ENCODE data around the gene RICTOR.

RICTOR gene

DNA sequence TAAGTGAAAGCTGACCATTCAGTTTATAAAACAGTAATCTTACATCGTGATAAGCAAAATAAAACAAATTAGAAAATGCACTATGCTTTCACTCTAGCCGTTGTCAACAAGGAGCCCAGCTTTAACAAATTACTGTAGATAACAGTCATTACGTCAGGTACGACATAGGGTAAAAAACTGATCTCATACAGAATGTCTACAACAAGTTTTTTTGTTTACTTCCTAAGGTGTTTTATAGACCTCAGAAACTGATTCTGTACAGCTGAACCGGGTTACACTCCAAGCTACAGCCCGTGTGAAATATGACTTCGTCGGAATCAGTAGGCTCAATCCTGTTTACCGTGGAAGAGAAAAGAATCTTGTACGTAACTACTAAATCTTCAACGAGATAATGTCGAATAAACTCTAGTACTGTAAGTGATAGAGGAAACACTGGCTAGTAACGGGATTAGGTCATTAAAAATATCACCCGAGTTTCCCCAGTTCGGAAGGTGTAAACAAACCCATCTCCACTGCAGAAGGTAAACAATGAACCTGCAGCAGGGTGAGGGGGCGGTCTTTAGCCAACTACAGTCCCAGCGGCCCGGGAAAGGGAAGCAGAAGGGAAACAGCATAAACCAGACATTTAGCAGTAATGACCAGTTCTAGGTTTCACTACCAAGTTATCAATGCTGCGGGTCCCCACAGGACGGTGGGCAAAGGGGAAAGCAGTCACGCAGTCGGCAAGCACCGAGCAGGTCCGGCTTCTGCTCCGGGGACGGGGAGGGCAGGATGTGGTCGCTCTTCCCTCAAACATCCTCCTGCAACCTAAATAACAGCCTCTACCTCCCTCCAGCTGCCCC, 1.1 kb downstream of the RICTOR start:
- H3K9me3 ChIP-seq (ENCODE audit: insufficient read depth, low read depth, low read length) = no peaks in the 10 kb centered on the region
- H3K4me3 ChIP-seq (ENCODE audit: low read length) = peak overlapping the region; percentile 92
- H3K9ac ChIP-seq (ENCODE audit: low read depth, low read length) = peak overlapping the region; percentile 91
- peak overlapping the region; percentile 99; the same call in 1 of the 2 replicates for H3K27ac ChIP-seq (ENCODE audit: low read depth, low read length)
- 12% methylated on average over 23 of the region's 27 CpGs for WGBS
- no peaks in the 10 kb centered on the region for H3K36me3 ChIP-seq (ENCODE audit: insufficient read depth, low read length)
- peaks cover 26% of the 10 kb centered on the region for H3K4me1 ChIP-seq (ENCODE audit: insufficient read depth, low read length)
- H3K27me3 ChIP-seq (ENCODE audit: insufficient read depth, low read length) = no peaks in the 10 kb centered on the region

DNA sequence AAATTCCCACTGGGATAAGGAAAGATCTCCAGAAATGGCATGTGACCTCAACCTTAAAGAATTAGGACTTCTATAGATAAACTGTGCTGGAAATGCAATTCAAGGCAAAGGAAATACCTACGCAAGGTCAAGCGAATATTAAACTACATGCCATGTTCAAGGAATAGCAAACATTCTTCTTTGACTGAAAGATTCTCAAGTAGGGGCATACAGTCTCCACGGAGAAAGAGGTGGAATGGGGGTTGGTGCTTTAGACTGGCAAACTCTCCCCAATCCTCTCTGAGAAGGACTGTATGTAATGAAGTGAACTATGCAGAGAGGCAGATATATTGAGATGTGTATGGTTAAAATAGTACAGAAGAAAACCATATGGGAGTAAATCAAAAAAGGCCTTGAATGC, 6.1 kb downstream of the RICTOR start:
- Histone ChIP-seq H3K36me3 (ENCODE audit: insufficient read depth, low read length) (peaks cover 8% of the 10 kb centered on the region), H3K4me1 (ENCODE audit: insufficient read depth, low read length) (peaks cover 36% of the 10 kb centered on the region), H3K9ac (ENCODE audit: low read depth, low read length) (no peak overlapping the region), H3K27me3 (ENCODE audit: insufficient read depth, low read length) (no peaks in the 10 kb centered on the region), H3K9me3 (ENCODE audit: insufficient read depth, low read depth, low read length) (peaks cover 14% of the 10 kb centered on the region), H3K27ac (ENCODE audit: low read depth, low read length) (peak overlapping the region; percentile 10; the same call in 1 of the 2 replicates), H3K4me3 (ENCODE audit: low read length) (no peak overlapping the region)
- WGBS = 100% methylated on average over 3 of the region's 3 CpGs

GRCh38 chr5:39064450-39064849, 9.7 kb downstream of the RICTOR start:
- Histone ChIP-seq H3K27me3 (ENCODE audit: insufficient read depth, low read length) (no peaks in the 10 kb centered on the region), H3K36me3 (ENCODE audit: insufficient read depth, low read length) (peaks cover 8% of the 10 kb centered on the region), H3K4me3 (ENCODE audit: low read length) (no peak overlapping the region), H3K4me1 (ENCODE audit: insufficient read depth, low read length) (peaks cover 34% of the 10 kb centered on the region), H3K27ac (ENCODE audit: low read depth, low read length) (no peak overlapping the region; the same call in 1 of the 2 replicates), H3K9me3 (ENCODE audit: insufficient read depth, low read depth, low read length) (peaks cover 14% of the 10 kb centered on the region), H3K9ac (ENCODE audit: low read depth, low read length) (no peak overlapping the region)
- WGBS = 71% methylated on average over 3 of the region's 3 CpGs

DNA sequence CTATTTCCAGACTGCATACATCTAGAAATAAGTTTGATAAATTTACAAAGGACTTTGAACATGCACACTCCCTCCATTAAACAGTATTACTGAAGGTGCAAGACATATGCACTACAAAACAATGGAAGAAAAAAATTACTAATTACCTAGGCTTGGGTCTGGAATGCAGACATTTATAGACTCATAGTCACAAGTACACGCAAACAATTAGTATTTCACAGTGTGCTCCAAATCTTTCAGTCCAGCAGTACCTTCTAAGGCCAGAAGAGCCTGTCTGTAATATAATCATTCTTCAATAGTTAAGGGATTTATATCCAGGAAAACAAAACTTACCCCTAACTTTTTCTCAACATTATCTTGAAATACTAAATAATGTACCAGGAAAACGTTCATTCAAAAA, 11.2 kb downstream of the RICTOR start:
- H3K9me3 ChIP-seq (ENCODE audit: insufficient read depth, low read depth, low read length) = peaks cover 14% of the 10 kb centered on the region
- no peaks in the 10 kb centered on the region for H3K27me3 ChIP-seq (ENCODE audit: insufficient read depth, low read length)
- H3K36me3 ChIP-seq (ENCODE audit: insufficient read depth, low read length) = peaks cover 8% of the 10 kb centered on the region
- WGBS = 88% methylated on average over 2 of the region's 2 CpGs
- no peak overlapping the region for H3K27ac ChIP-seq (ENCODE audit: low read depth, low read length)
- no peak overlapping the region for H3K9ac ChIP-seq (ENCODE audit: low read depth, low read length)
- H3K4me3 ChIP-seq (ENCODE audit: low read length) = no peak overlapping the region
- H3K4me1 ChIP-seq (ENCODE audit: insufficient read depth, low read length) = peaks cover 26% of the 10 kb centered on the region

DNA sequence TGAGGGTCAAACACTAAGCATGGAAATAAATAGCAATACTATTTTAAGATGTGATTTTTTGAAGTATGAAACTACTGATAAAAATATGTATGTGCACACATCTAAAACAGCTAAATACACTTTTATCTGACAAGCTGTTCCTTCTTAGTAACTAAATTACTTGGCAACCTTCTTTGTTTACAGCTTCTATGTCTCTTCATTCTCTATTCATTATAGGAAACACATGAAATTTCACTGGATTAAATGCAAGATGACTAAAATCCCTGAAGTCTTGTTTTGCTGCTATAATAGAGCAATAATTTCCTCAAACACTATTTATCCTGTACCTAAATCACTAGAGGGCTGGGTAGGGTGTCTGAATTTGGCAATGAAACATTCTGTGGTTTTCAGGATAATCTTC, 11.7 kb downstream of the RICTOR start:
- Histone ChIP-seq H3K4me1 (ENCODE audit: insufficient read depth, low read length) (peaks cover 25% of the 10 kb centered on the region), H3K4me3 (ENCODE audit: low read length) (no peak overlapping the region), H3K27ac (ENCODE audit: low read depth, low read length) (no peak overlapping the region), H3K36me3 (ENCODE audit: insufficient read depth, low read length) (peaks cover 8% of the 10 kb centered on the region), H3K9ac (ENCODE audit: low read depth, low read length) (no peak overlapping the region), H3K27me3 (ENCODE audit: insufficient read depth, low read length) (no peaks in the 10 kb centered on the region), H3K9me3 (ENCODE audit: insufficient read depth, low read depth, low read length) (peaks cover 14% of the 10 kb centered on the region)

DNA sequence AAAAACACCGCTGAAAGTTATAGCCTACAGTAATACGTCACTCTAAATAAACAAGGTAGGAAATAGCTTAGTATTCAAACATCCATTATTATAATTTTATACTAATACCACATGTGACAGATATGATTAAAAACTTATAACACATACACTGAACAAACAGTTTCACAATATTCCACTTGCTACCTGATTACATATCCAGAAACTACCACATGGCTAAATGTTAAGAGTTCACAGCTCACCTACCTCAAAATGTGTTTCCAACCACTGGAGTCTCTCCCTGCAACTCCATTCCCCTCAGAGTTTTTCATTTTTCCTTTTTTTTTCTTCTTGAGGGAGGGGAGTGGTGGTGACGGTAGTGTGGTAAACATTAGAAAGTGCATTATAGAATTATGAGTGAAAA, 12.1 kb downstream of the RICTOR start:
- Histone ChIP-seq H3K36me3 (ENCODE audit: insufficient read depth, low read length) (peaks cover 8% of the 10 kb centered on the region), H3K27ac (ENCODE audit: low read depth, low read length) (no peak overlapping the region), H3K9me3 (ENCODE audit: insufficient read depth, low read depth, low read length) (peaks cover 14% of the 10 kb centered on the region), H3K4me3 (ENCODE audit: low read length) (no peak overlapping the region), H3K4me1 (ENCODE audit: insufficient read depth, low read length) (peaks cover 25% of the 10 kb centered on the region), H3K9ac (ENCODE audit: low read depth, low read length) (no peak overlapping the region), H3K27me3 (ENCODE audit: insufficient read depth, low read length) (no peaks in the 10 kb centered on the region)
- WGBS = 100% methylated on average over 2 of the region's 3 CpGs

GRCh38 chr5:39059064-39059463, 15.1 kb downstream of the RICTOR start:
- Histone ChIP-seq H3K36me3 (ENCODE audit: insufficient read depth, low read length) (no peaks in the 10 kb centered on the region), H3K4me1 (ENCODE audit: insufficient read depth, low read length) (peaks cover 13% of the 10 kb centered on the region; the same call in 1 of the 2 replicates), H3K27ac (ENCODE audit: low read depth, low read length) (no peak overlapping the region), H3K4me3 (ENCODE audit: low read length) (no peak overlapping the region), H3K9me3 (ENCODE audit: insufficient read depth, low read depth, low read length) (no peaks in the 10 kb centered on the region), H3K9ac (ENCODE audit: low read depth, low read length) (no peak overlapping the region), H3K27me3 (ENCODE audit: insufficient read depth, low read length) (no peaks in the 10 kb centered on the region)
- 96% methylated on average over 2 of the region's 2 CpGs for WGBS

DNA sequence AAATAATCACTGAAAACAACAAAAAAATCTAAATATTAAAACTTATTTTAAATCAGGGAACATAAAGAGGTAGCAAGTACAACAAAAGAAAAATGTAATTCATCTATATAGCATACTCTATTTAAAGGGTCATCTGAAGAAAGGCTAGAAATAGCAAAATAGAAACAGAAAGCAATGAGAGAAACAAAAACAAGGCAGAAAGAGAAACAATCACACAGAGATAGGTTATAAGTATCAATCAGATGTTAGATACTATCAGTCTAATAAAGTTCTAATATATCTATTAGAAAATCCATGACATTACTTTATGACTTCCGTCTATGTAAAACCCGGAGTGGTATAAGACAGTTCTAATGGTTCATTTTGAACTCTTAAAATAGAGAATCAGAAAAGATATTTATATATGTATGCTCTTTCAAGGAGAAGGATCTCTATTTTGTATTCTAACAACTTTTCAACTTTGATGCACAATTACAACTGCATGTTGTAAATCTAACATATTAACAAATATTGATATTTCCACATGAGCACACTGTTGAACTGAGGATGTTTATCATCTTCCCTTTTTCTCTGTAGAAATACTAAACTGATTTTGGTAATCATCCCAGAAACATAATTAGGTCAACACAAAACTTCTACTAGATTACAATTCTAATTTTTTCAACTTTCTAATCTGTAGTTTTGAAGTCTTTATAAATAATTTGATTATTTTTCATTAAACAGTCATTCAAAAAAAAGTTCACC, 15.8 kb downstream of the RICTOR start:
- Histone ChIP-seq H3K27me3 (ENCODE audit: insufficient read depth, low read length) (no peaks in the 10 kb centered on the region), H3K9me3 (ENCODE audit: insufficient read depth, low read depth, low read length) (no peaks in the 10 kb centered on the region), H3K9ac (ENCODE audit: low read depth, low read length) (no peak overlapping the region), H3K36me3 (ENCODE audit: insufficient read depth, low read length) (no peaks in the 10 kb centered on the region), H3K27ac (ENCODE audit: low read depth, low read length) (no peak overlapping the region), H3K4me3 (ENCODE audit: low read length) (no peak overlapping the region), H3K4me1 (ENCODE audit: insufficient read depth, low read length) (peaks cover 8% of the 10 kb centered on the region; the same call in 1 of the 2 replicates)
- WGBS = no CpG with 5 or more reads among the region's 2 CpGs

- Histone ChIP-seq H3K27me3 (ENCODE audit: insufficient read depth, low read length) (no peaks in the 10 kb centered on the region), H3K36me3 (ENCODE audit: insufficient read depth, low read length) (no peaks in the 10 kb centered on the region), H3K9ac (ENCODE audit: low read depth, low read length) (no peak overlapping the region), H3K9me3 (ENCODE audit: insufficient read depth, low read depth, low read length) (no peaks in the 10 kb centered on the region), H3K4me3 (ENCODE audit: low read length) (no peak overlapping the region), H3K4me1 (ENCODE audit: insufficient read depth, low read length) (peaks cover 3% of the 10 kb centered on the region; the same call in 1 of the 2 replicates), H3K27ac (ENCODE audit: low read depth, low read length) (no peak overlapping the region)
- WGBS = 89% methylated on average over 2 of the region's 2 CpGs
Observed at GRCh38 chr5:39057734-39058133, 16.5 kb downstream of the RICTOR start.

- Histone ChIP-seq H3K9me3 (ENCODE audit: insufficient read depth, low read depth, low read length) (no peaks in the 10 kb centered on the region), H3K9ac (ENCODE audit: low read depth, low read length) (no peak overlapping the region), H3K36me3 (ENCODE audit: insufficient read depth, low read length) (no peaks in the 10 kb centered on the region), H3K4me1 (ENCODE audit: insufficient read depth, low read length) (no peaks in the 10 kb centered on the region; the same call in 1 of the 2 replicates), H3K27ac (ENCODE audit: low read depth, low read length) (no peak overlapping the region), H3K27me3 (ENCODE audit: insufficient read depth, low read length) (no peaks in the 10 kb centered on the region), H3K4me3 (ENCODE audit: low read length) (no peak overlapping the region)
- 93% methylated on average over 5 of the region's 5 CpGs for WGBS
Observed at GRCh38 chr5:39055768-39056398, 18.3 kb downstream of the RICTOR start.
